Stomach (tissue), 9 donors: ENCODE measurements around the gene IGF2BP3. TPM values are rescaled to one million over a fixed set of nuclear protein-coding genes. Genes with fewer than 3 reads are reported as not detected.

Experiments used
- DNase-seq, 2 donors: peaks; one replicate each; pipeline versions ENCODE4 v3.0.0 to v3.0.0-alpha.2; 2013 to 2019
- H3K27ac ChIP-seq, 5 donors: fragments of 200-600 bp in 4 of 5; sonication (generic) in 4 of 5; one replicate each; pipeline ENCODE4 v1.5.1; 2013 to 2019; ENCODE audit warnings: mild to moderate bottlenecking in 1 of 5, moderate library complexity in 1 of 5
- H3K27me3 ChIP-seq, 3 donors: fragments of 200-600 bp; sonication (generic); one replicate each; pipeline ENCODE4 v1.5.1; 2017 to 2019; ENCODE audit warnings: mixed run types in 1 of 3
- H3K36me3 ChIP-seq, 4 donors: fragments of 200-600 bp; sonication (generic); 1 replicate in 3 of 4; 2 replicates in 1 of 4; pipeline ENCODE4 v1.5.1; 2016 to 2019
- H3K4me1 ChIP-seq, 4 donors: fragments of 200-600 bp; sonication (generic); one replicate each; pipeline ENCODE4 v1.5.1; 2016 to 2019
- H3K4me3 ChIP-seq, 4 donors: fragments of 200-600 bp; sonication (generic) in 3 of 4; one replicate each; pipeline ENCODE4 v1.5.1; 2016 to 2019; ENCODE audit warnings: mild to moderate bottlenecking in 1 of 4
- H3K9me3 ChIP-seq, 4 donors: fragments of 200-600 bp; sonication (generic); one replicate each; pipeline ENCODE4 v1.5.1; 2016 to 2019
- CTCF ChIP-seq, 7 experiments: fragments of 450-650 bp in 4 of 7; fragments of 200-600 bp in 3 of 7; sonication (generic) in 3 of 7; IDR thresholded peaks; one replicate each; pipeline ENCODE4 v1.5.1; 2016 to 2019; ENCODE audit warnings: antibody characterized with exemption in 7 of 7, control low read depth in 2 of 7, mild to moderate bottlenecking in 1 of 7
- EP300 ChIP-seq: sonication (generic); formaldehyde crosslinking; IDR thresholded peaks from one replicate; pipeline ENCODE4 v1.6.1; 2017; ENCODE audit warnings: antibody characterized with exemption
- POLR2A ChIP-seq, 4 donors: fragments of 450-650 bp; IDR thresholded peaks; one replicate each; pipeline ENCODE4 v1.6.1; 2016; ENCODE audit warnings: antibody characterized with exemption in 4 of 4, control low read depth in 2 of 4, mild to moderate bottlenecking in 1 of 4, moderate library complexity in 1 of 4
- POLR2AphosphoS5 ChIP-seq, 3 donors: sonication (generic); formaldehyde crosslinking; IDR thresholded peaks; one replicate each; pipeline ENCODE4 v1.6.1; 2016; ENCODE audit warnings: antibody characterized with exemption in 3 of 3
- WGBS, 5 donors: extraction: QIAGEN DNeasy Blood & Tissue Kit in 3 of 5; methylation state at CpG; one replicate each; pipeline versions ENCODE4 v1.1.5 to v1.1.7; 2013 to 2018; 5-methylcytosine and 5-hydroxymethylcytosine counted together
- intact Hi-C: fragments of 100-400 bp; cut with DNase I; formaldehyde crosslinking; loops from one replicate; pipeline ENCODE4 v1.15.1; 2023; ENCODE audit warnings: low total_unique reads
- polyA plus RNA-seq, 3 donors: library from polyadenylated mRNA; stranded (reverse); fragments of 200-250 nt; gene quantifications; one replicate each; pipeline ENCODE4 v1.2.3, GENCODE V29; 2013
- total RNA-seq, 5 donors: library from RNA; depleted of rRNA; stranded (reverse); fragments of >200 nt; gene quantifications; one replicate each; pipeline versions ENCODE4 v1.1.0 to v1.2.3, GENCODE V29; 2014 to 2016
- donor health status: healthy with polysubstance abuse.
- donor health status: Bipolar disorder and iron deficiency.
- donor health status: healthy.

The IGF2BP3 gene
- total and polyA plus RNA-seq, 8 donors: 0.43 to 61.9 (median 5.2) TPM; not detected in 4

- Histone ChIP-seq H3K9me3 (no peaks in the 10 kb centered on the region), H3K27ac (no peak overlapping the region), H3K4me3 (no peak overlapping the region), H3K4me1 (peaks cover 0 to 7% (median 3%) of the 10 kb centered on the region in 4 donors), H3K27me3 (peaks cover 0 to 18% (median 0%) of the 10 kb centered on the region in 3 donors), H3K36me3 (no peaks in the 10 kb centered on the region)
- no peak for TF ChIP-seq POLR2AphosphoS5 (IDR thresholded peaks at IDR 0.05)
- TF ChIP-seq CTCF (IDR thresholded peaks at IDR 0.05): no peak
- TF ChIP-seq POLR2A (IDR thresholded peaks at IDR 0.05): no peak
- no peak for TF ChIP-seq EP300
- intact Hi-C loops: no loop called here
- WGBS, 5 donors: 71 to 88% (median 84%) methylated on average over 6 of the region's 6 CpGs
- DNase-seq: no peak
Measured at GRCh38 chr7:23294549-23295400, 175.5 kb downstream of the IGF2BP3 start.

GRCh38 chr7:23293500-23294073 is 176.7 kb downstream of the IGF2BP3 start:
- TF ChIP-seq POLR2A (IDR thresholded peaks at IDR 0.05): no peak
- no peak for TF ChIP-seq POLR2AphosphoS5 (IDR thresholded peaks at IDR 0.05)
- TF ChIP-seq EP300: no peak
- no peak for TF ChIP-seq CTCF (IDR thresholded peaks at IDR 0.05)
- intact Hi-C loops: no loop called here
- 77 to 84% (median 81%) methylated on average over 9 to 12 of the region's 12 CpGs for WGBS, 5 donors

GRCh38 chr7:23292623-23293022 is 177.7 kb downstream of the IGF2BP3 start:
- 91 to 99% (median 94%) methylated on average over 4 of the region's 4 CpGs for WGBS, 5 donors
- Histone ChIP-seq H3K4me1 (no peaks in the 10 kb centered on the region), H3K4me3 (no peak overlapping the region), H3K36me3 (no peaks in the 10 kb centered on the region), H3K27me3 (peaks cover 0 to 18% (median 0%) of the 10 kb centered on the region in 3 donors), H3K27ac (no peak overlapping the region), H3K9me3 (no peaks in the 10 kb centered on the region)
- DNase-seq: no peak
- intact Hi-C loops: no loop called here
- TF ChIP-seq CTCF (IDR thresholded peaks at IDR 0.05) (no peak), POLR2A (IDR thresholded peaks at IDR 0.05) (no peak), POLR2AphosphoS5 (IDR thresholded peaks at IDR 0.05) (no peak), EP300 (no peak)

More at GRCh38 chr7:23293500-23294073, 176.7 kb downstream of the IGF2BP3 start:
- Histone ChIP-seq H3K27ac (no peak overlapping the region), H3K36me3 (no peaks in the 10 kb centered on the region), H3K4me1 (peaks cover 0 to 3% (median 1%) of the 10 kb centered on the region in 4 donors), H3K9me3 (no peaks in the 10 kb centered on the region), H3K27me3 (peaks cover 0 to 18% (median 0%) of the 10 kb centered on the region in 3 donors), H3K4me3 (no peak overlapping the region)
- DNase-seq: no peak

GRCh38 chr7:23291957-23292560 is 178.2 kb downstream of the IGF2BP3 start:
- Histone ChIP-seq H3K9me3 (no peaks in the 10 kb centered on the region), H3K27me3 (peaks cover 0 to 18% (median 0%) of the 10 kb centered on the region in 3 donors), H3K4me3 (no peak overlapping the region), H3K27ac (no peak overlapping the region), H3K36me3 (no peaks in the 10 kb centered on the region), H3K4me1 (no peaks in the 10 kb centered on the region)
- intact Hi-C loops: no loop called here
- TF ChIP-seq POLR2A (IDR thresholded peaks at IDR 0.05): no peak
- no peak for TF ChIP-seq EP300
- no peak for TF ChIP-seq CTCF (IDR thresholded peaks at IDR 0.05)
- TF ChIP-seq POLR2AphosphoS5 (IDR thresholded peaks at IDR 0.05): no peak
- DNase-seq: no peak
- WGBS, 5 donors: 55 to 76% (median 66%) methylated on average over 3 of the region's 3 CpGs
